VCaP (cell line): ENCODE measurements around the gene RAPGEF4.

Source experiments
- H3K27ac ChIP-seq: fragments of 450-650 bp; 2 replicates; pipeline ENCODE4 v1.5.1; 2017
- TF ChIP-seq, protein P1 (sequence below): fragments of 450-650 bp; conservative IDR thresholded peaks from 2 replicates; pipeline ENCODE4 v1.5.1; 2017; ENCODE audit warnings: mild to moderate bottlenecking, moderate library complexity

The RAPGEF4 gene

DNA sequence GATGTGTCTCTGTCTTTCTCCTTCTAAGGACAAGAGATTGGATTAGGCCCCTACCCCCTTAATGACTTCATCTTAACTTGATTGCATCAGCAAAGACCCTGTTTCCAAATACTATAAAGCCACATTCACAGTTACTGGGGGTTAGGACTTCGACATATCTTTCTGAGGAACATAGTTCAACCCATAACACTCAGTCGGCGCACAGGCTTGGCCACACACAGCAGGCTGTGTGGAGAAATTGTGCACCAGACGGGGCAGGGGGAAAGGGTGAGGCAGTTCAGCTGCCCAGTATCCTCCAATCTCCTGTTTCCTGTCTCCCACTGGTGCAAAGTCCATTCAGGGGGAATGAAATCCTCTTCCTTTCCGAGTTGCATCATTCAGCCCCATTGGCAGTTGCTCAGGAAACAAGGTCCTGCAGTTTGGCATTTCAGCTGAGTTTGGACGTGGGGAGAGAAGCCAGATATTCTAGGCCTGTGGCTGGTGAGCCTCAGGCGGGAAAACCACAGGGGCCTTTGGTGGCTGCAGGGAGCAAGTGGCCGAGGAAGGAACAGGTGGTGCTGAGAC is 9.4 kb upstream of the RAPGEF4 start:
- TF ChIP-seq, protein P1, sequence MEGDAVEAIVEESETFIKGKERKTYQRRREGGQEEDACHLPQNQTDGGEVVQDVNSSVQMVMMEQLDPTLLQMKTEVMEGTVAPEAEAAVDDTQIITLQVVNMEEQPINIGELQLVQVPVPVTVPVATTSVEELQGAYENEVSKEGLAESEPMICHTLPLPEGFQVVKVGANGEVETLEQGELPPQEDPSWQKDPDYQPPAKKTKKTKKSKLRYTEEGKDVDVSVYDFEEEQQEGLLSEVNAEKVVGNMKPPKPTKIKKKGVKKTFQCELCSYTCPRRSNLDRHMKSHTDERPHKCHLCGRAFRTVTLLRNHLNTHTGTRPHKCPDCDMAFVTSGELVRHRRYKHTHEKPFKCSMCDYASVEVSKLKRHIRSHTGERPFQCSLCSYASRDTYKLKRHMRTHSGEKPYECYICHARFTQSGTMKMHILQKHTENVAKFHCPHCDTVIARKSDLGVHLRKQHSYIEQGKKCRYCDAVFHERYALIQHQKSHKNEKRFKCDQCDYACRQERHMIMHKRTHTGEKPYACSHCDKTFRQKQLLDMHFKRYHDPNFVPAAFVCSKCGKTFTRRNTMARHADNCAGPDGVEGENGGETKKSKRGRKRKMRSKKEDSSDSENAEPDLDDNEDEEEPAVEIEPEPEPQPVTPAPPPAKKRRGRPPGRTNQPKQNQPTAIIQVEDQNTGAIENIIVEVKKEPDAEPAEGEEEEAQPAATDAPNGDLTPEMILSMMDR, result no peak
- H3K27ac ChIP-seq, result no peak overlapping the region

DNA sequence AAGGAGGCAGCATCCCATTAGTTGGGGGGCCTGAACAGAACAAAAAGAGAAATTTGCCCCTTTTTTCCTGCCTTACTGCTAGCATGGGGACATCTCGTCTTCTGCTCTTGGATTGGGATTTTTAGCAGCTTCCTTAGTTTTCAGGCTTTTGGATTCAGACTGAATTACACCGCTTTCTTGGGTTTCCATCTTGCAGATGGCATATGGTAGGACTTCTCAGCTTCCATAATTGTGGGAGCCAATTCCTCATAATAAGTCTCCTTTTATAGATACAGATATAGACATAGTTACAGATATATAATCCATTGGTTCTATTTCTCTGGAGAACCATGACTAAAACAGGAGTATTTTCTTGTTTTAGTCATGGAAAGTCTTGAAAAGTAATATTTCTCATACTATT is 5.2 kb upstream of the RAPGEF4 start:
- TF ChIP-seq, protein P1, result no peak
- H3K27ac ChIP-seq, result no peak overlapping the region

DNA sequence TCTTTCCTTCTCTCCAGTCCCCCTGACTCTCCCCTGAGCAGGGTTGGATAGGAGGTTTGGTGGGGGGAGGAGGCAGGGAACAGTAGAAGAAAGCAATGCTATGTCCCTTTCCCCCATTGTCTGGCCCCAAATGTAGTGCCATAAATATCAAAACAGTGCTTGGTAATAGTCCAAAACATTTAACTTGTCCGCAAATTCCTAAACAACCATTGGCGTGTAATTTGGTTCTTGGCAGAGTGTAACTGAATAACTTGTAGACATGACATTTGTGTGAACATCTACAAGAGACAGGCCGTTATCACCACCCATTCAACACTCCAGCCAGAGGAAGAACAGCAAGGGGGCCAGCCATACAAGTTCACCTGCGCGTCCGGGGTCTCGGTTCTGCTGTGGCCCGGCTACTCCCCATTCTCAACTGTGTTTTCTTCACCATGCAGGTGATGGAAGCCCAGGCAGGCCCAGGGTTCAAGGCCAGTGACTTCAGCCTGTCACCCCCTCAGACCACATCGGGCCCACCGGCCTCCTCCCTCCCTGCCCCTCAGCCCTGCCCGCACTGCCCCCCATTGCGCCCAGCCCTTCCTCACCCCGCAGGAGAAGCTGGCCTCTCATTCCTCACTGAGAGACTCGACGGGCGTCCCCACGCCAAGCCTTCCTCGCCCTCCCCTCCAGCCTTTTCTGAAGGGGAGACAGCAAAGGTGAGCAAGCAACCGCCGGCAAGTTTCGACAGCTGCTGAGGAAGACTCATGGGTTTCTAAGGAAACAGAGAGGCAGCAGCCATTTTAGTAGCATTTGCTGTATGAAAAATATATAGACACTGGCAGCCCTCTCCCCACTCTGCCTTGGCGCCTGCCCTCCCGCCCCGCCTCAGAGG is 699 bp upstream of the RAPGEF4 start:
- H3K27ac ChIP-seq, result peak overlapping the region; percentile 53; the same call in 1 of the 2 replicates

DNA sequence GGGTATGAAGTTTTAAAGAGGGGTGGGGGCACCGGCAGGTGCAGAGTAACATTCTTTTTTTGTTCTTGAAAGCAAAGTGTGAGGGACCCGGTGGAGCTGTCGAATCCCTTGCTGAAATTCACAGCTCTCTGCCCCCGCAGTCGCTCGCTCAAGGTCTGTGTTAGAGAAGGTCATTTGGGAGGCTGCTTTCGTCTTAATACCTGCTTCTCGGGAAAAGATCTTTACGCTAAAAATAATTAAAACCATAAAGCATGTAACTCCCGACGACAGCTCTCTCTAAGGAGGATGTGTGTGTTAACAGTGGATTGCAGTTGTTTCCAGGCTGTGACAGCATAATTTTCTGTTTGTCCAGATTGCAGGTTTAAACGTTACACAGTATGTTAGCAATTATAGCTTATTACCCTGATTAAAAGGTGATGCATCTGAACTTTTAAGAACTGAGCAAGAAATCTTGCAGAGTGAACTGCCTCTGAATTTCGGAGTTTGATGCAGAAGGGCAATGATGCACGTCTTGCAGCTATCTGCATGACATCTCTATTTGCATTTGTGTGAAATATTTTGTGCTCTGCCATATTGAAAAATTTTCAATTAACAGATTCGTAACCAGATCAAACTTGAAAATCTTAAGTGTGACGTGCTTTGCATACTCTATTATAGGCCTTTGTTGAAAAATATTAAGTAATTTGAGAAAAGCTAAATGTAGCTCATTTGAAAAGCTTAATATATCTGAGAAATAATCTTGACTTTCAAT is 954 bp downstream of the RAPGEF4 start:
- TF ChIP-seq, protein P1, result no peak
- peak overlapping the region; percentile 53; the same call in 1 of the 2 replicates for H3K27ac ChIP-seq

More for the DNA sequence above, 699 bp upstream of the RAPGEF4 start:
- TF ChIP-seq, protein P1, result no peak

DNA sequence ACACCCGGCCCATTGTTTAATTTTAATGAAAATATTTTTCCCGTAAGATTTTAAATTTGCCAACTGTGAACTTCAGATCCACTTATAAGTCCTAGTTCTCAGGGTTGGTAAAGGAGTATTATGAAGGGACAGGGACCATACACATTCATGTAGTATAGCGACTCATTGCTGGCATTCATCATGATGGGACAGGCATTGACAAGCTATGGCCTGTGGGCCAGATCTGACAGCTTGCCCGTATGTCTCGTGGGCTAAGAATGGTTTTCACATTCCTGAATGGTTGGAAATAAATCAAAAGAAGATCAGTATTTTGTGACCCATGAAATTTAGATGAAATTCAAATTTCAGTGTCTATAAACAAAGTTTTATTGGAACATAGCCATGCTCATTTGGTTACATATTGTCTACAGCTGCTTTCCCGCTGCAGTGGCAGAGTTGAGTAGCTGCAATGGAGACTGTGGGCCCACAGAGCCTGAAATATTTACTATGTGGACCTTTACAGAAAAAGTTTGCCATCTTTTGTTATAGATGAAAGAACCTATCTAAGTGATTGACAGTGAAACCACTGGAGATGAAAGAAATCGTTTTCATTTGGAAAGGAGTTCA is 4.1 kb downstream of the RAPGEF4 start:
- H3K27ac ChIP-seq, result no peak overlapping the region
- TF ChIP-seq, protein P1, result no peak

DNA sequence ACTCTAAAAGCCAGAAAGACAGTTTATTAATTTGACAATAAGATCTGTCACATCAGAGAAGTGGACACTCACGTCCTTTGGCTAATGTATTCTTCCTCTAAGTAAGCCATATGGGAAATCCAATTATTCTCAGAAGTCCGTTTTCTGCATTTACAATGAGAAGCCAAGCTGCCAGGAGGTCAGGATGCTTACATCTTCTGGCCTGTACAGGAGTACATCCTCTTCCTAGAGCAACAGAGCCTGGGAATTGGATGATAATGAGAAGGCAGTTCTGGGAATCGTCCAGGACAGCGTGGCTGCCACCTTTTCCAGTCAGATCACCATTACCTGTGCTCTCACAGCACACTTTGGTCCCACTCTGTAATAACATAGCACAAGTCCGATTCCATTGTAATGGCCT is 5.2 kb downstream of the RAPGEF4 start:
- H3K27ac ChIP-seq, result no peak overlapping the region
- TF ChIP-seq, protein P1, result no peak
